HG03103 (cell line): ENCODE data around the gene AZGP1.
"Not testable (repeated sequence)": the region's sequence is repeated elsewhere in the genome, so short reads cannot be mapped to it uniquely, and the experiment has no call there.

Experiments
- ATAC-seq: cut with Tn5 transposase; IDR thresholded peaks from one replicate; pipeline ENCODE4 v1.9.1; 2021; ENCODE audit warnings: low read depth; ENCODE audit not compliant: unreplicated experiment

The AZGP1 gene

DNA sequence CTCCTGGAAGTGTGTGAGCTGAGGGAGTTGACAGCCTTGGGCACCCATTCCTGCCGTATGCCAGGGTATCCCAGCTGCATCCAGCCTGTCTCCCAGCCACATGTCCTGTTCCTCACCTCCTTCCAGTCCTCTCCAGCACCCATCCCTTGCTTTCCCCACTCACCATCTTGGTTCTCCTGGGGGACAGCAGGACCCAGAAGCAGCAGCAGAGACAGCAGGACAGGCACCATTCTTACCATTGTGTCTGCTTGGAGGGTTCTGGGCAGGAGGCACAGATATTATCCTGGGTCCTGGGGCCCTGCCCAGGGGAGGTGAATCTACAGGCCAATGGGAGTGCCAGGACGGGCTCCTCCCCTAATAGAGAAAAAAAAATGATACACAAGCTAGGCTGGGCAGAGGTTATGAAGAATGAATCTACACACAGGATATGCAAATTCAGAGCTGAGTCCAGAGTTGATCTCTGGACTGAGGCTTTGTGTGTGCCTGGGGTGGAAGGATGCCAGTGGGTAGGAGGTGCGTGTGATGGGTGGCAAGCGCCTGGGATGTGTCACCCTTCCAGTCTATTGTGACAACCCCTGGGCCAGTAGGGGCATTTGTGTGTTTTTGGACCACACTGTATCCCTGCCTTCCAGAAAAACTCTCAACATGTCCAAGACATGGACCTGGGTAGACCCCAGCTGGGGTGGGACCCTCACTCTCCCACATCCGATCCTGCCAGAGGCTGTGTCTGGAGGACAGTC, at the start of gene AZGP1:
Gene AZGP1, minus strand, starts transcription at position 250 of the 740 bp plus-strand sequence. Its CDS starts 11 bp downstream, at position 239.
- ATAC-seq: no peak

DNA sequence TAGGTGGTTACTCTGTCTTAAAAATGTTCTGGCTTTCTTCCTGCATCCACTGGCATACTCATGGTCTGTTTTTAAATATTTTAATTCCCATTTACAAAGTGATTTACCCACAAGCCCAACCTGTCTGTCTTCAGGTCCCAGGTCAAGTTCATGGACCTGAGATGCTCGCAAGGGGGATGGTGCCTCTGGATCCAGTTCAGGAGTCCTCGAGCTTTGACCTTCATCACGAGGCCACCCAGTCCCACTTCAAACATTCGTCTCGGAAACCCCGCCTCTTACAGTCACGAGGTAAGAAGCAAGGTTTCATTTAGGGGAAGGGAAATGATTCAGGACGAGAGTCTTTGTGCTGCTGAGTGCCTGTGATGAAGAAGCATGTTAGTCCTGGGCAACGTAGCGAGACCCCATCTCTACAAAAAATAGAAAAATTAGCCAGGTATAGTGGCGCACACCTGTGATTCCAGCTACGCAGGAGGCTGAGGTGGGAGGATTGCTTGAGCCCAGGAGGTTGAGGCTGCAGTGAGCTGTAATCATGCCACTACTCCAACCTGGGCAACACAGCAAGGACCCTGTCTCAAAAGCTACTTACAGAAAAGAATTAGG, 48.3 kb upstream of the AZGP1 start:
- ATAC-seq: no peak

- ATAC-seq: no peak
These were observed 47.7 kb upstream of the AZGP1 start for GRCh38 chr7:100023526-100023925.

- no peak for ATAC-seq
These were observed 46.8 kb upstream of the AZGP1 start for GRCh38 chr7:100022621-100023020.

- no peak for ATAC-seq
These were observed 45.5 kb upstream of the AZGP1 start for GRCh38 chr7:100021297-100021696.

DNA sequence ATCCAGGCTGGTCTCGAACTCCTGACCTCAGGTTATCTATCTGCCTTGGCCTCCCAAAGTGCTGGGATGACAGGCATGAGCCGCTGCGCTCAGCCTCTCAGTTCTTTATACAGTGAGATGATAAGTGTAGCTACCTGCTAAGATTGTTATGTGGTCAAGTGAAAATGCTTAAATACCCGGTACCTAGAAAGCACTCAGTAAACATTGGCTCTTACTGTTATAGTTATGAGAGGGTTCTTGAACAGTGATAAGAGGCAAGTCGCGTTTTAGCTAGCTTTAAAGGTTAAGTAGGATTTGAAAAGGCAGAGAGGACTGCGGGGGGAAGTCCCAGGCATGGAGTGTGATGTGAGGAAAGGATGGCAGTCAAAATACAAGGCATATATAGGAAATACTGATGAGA, 44.1 kb upstream of the AZGP1 start:
- ATAC-seq: no peak

DNA sequence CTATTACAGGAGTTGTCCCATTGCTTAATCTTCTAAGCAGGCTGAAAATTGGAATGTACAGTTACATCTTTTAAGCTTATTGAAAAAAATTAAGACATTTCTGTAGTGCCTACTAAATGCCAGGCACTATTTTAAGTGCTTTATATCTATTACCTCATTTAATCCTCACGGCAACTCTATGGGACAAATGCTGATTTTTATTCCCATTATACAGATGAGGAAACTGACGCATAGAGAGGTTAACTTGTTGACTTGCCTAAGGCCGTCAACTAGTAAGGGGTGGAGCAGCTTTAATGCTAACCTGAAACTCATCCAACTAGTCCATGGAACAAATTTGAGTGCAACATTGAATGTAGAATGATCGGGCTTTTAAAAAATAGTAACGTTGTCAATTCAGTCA, 42.0 kb upstream of the AZGP1 start:
- ATAC-seq: no peak

- ATAC-seq: no peak
These were observed 41.5 kb upstream of the AZGP1 start for GRCh38 chr7:100017300-100017699.

- ATAC-seq: no peak
These were observed 40.5 kb upstream of the AZGP1 start for GRCh38 chr7:100016215-100016901.

GRCh38 chr7:100015232-100016214, 39.7 kb upstream of the AZGP1 start, which contains the start of gene ZKSCAN1:
ZKSCAN1 (plus strand) TSS chr7:100015596; CDS start chr7:100023507, 7,911 bp downstream.
- peak; percentile 88 for ATAC-seq

DNA sequence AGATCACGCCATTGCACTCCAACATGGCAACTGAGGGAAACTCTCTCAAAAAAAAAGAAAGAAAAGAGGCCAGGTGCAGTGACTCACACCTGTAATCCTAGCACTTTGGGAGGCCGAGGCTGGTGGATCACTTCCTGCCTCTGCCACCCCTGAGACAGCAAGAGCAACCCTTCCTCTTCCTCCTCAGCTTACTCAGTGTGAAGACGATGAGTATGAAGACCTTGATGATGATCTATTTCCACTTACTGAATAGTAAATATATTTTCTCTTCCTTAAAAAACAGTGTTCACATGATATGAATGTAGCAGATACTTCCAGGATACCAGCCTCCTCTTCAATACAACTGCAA, 37.5 kb upstream of the AZGP1 start:
- no peak for ATAC-seq

GRCh38 chr7:100012385-100013327, 36.8 kb upstream of the AZGP1 start:
- not testable (repeated sequence) for ATAC-seq

- ATAC-seq: no peak
These were observed 35.7 kb upstream of the AZGP1 start for GRCh38 chr7:100011516-100011915.

DNA sequence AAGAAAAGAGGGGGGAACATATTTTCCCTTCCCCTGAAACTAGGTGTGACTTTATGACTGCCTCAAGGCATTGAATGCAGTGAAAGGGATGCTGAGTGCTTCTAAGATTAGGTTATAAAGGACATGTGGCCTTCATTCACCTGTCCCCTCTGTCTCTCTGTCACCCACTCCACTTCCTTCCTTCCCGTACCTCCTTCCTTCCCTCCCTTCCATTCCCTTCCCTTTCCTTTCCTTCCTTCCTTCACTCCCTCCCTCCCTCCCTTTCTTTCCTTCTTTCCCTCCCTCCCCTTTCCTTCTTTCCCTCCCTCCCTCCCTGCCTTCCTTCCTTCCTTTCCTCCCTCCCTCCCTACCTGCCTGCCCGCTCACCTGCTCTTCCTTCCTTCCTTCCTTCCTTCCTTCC, 35.1 kb upstream of the AZGP1 start:
- ATAC-seq: no peak

DNA sequence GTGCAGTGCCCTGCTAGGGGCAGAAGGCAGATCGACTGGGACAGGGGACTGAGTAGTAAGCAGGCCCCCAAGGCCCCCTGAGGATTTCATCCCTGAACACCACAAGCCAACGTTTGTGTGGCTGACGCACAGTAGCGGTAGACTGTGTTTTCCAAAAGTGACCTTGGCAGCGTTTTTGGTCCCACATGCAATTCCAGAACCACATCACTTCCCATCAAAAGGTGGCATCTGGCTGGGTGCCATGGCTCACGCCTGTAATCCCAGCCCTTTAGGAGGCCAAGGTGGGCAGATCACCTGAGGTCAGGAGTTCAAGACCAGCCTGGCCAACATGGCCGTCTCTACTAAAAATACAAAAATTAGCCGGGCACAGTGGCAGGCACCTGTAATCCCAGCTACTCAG, 34.1 kb upstream of the AZGP1 start:
- not testable (repeated sequence) for ATAC-seq

DNA sequence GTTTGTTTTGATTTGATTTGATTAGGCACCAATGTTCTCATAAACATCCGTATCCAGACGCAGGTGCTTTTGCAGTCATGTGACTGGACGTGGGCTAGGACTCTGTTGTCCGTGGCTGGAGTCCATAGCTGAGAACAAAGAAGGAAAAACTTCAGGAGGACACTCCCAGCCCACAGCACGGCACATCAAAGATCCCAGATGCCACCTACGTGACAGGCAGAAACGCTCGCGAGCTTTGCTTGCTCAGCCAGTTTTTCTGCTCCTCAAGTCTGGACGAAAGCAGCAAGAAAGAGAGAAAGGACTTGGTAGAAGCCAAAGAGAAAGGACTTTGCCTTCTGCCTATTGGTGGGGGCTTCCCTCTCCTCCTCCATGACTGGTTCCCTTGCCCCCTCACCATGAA, 32.7 kb upstream of the AZGP1 start:
- no peak for ATAC-seq

- no peak for ATAC-seq
These were observed 32.1 kb upstream of the AZGP1 start for GRCh38 chr7:100007887-100008286.

- ATAC-seq: no peak
These were observed 28.2 kb upstream of the AZGP1 start for GRCh38 chr7:100003711-100004661.
